HG03460 (cell line): ENCODE data around the gene SLC12A3.
"Not testable (repeated sequence)": the region's sequence is repeated elsewhere in the genome, so short reads cannot be mapped to it uniquely, and the experiment has no call there.

Experiments
- ATAC-seq: cut with Tn5 transposase; IDR thresholded peaks from one replicate; pipeline ENCODE4 v1.9.1; 2021; ENCODE audit not compliant: unreplicated experiment

Gene SLC12A3

DNA sequence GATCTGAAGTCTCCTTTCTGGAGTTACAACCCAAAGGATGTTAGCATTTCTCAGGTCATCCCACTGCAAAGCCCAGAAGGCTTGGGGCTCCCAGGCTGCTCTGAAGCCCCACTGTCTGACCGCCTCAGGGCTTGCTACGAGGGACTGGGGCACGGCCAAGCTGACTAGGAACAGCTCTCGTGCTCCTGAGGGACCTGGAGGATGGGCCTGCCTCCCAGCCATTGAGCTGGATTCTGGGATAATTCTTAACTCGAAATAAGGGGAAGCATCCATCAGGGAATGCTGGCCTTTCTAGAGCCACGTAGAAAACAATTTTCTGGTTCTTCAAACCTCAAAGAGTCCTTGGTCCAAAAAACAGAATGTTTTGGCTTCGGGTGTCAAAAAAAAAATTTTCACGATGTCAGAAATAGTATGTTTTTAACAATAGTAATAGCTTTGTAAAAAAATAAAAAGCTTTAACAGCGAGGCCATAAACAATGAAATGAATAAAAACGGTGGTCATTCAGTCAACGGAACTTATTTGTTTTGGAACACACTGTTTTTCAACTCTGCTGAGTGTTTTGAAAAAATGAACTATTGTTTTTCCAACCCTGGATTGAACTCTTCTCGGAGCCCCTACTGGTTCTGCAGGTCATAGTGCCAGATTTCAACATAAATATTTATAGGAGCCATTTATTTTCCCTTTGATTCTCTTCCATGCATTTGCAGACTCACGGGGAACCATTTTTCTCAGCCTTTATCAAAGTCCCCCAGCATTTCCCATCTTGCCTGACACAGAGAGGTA lies 50.5 kb downstream of the SLC12A3 start:
- ATAC-seq: no peak

DNA sequence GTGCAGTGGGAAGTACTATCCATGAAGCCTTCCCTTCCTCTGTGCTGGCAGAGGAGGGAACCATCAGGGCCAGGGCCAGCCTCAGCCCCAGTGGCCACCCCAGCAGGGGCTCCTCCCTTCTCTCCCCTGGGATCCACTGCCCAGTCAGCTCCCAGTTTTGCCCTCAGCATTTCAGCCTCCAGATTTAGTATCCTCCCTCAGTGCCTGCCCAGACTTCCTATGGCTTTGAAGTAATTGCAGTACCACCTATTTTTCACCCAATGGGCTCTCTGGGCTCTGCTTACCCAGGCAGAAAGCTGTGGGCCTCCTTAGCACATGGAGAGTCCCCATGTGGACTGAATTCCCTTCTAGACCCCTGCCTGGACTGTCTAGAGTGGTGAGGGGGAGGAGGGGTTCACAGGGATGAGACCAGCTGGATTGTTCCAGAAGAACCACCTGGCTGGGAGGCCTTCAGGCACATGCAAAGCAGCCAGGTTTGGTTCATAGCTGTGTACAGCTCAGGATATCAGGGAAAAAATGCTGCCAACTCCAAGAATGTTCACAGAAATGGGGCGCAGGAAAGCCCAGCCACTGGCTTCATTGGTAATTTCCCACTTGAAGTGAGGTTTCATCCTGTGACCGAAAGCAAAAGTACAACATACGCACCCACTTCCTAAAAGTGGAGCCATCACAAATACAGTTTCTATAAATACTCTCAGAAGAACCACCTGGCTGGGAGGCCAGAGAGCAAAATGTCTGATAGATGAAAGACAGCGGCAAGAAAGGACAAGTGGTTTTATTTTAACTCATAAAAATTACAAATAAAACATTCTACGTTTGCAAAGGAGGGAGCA lies 51.8 kb downstream of the SLC12A3 start:
- ATAC-seq: peak; percentile 80

DNA sequence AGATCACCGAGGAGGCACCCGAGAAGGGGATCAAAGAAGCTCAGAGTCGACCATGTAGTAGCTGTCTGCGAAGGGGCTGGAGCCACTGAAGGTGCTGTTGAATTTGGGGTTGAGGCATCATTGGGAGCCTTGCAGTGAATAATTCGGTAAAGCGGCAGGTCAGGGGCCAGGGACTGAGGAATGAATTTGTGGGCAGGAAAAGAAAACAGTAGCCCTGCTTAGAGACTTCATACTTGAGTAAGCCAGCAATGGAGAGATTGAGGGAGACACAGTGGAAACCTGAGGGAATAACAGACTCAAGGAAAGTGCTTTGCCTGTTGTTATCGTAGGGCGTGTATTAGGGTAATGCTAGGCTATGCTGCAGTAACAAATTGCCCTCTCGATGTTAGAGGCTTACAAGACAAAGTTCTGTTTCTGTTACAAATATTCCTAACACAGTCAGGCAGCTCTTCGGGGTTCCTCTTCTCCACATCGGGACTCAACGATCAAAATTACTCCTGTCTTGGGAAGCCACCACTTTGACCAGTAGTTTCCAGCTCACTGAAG lies 53.5 kb downstream of the SLC12A3 start:
- no peak for ATAC-seq

DNA sequence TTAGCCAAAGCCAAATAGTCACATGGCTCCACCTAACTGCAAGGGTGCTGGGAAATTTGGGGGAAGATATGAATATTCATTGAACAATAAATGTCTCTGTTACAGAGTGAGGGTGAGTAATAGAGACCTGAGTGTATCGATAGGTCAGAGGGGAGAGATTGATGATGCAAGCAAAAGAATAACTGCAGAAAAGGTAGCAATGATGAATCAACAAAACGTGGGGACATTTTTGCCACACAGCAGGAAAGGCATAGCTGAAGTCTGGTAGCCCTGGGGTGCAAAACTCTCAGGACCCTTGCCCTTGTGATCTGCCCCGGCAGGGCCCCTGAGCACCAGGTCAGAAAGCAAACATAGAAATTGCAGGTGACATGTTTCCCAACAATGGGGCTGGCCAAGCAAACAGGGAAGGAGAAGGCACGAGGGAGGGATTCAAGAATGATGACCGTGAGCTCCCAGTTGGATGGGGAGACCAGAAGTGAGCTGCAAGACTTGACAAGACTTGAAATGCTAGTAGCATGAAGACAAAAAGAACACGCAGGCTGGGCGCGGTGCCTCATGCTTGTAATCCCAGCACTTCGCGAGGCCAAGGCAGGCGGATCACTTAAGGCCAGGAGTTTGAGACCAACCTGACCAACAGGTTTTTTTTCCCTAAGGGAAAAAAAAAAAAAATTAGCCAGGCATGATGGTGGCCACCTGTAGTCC lies 54.2 kb downstream of the SLC12A3 start:
- ATAC-seq: no peak

DNA sequence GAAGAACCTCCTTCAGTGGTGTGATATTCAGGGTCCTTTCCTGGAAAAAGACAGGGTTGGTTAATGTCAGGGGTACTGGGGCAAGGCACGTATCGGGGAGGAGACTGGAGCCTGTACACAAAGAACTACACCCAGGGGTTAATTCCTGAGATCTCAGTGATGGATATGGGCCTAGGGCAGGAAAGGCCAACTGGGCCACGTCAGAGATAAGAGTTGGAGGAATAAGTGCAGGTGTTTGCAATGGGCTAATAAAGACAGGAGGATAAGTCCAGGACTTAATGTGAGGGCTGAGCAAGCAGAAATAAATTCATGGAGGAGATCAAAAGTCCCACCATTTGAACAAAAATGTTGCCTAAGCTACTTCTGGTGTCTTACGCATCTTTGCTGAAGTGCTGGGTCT lies 56.6 kb downstream of the SLC12A3 start:
- ATAC-seq: no peak

DNA sequence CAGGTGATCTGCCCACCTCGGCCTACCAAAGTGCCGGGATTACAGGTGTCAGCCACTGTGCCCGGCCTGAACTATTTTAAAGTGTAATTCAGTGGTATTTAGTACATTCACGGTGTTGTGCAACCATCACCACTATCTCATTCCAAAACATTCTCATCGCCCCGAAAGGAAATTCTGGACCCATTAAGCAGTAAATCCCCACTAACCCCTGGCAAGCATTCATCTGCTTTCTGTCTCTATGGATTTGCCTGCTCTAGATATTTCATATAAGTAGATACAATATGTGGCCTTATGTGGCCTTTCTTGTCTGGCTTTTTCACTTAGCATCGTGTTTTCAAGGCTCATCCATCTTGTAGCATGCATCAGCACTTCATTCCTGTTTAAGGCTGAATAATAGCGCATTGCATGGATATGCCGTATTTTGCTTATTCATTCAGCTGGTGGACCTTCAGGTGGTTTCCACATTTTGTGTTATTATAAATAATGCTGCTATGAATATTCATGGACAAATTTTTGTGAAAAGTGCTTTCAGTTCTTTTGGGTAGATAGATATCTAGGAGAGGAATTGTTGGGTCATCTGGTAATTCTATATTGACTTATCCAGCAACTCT lies 58.6 kb downstream of the SLC12A3 start:
- ATAC-seq: no peak

DNA sequence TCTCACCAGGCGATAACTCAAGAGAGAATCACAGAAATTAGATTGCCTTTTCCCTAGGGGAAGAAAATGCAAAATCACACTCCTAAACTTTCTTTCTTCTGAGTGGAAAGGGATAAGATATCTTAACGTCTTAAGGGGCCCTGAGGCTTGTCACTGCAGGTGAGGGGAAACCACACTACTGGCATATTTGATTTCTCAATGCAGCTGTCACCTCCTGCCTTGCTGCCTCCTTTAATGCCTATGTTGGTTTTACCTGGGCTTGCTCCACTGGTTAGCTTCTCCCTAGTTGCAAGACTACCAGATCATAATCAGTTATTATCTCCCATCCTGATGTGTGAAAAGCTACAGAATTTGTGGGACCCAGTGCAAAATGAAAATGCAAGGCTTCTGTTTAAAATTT lies 62.5 kb downstream of the SLC12A3 start:
- ATAC-seq: no peak

- no peak for ATAC-seq
Measured at GRCh38 chr16:56929639-56930038, 64.6 kb downstream of the SLC12A3 start.

DNA sequence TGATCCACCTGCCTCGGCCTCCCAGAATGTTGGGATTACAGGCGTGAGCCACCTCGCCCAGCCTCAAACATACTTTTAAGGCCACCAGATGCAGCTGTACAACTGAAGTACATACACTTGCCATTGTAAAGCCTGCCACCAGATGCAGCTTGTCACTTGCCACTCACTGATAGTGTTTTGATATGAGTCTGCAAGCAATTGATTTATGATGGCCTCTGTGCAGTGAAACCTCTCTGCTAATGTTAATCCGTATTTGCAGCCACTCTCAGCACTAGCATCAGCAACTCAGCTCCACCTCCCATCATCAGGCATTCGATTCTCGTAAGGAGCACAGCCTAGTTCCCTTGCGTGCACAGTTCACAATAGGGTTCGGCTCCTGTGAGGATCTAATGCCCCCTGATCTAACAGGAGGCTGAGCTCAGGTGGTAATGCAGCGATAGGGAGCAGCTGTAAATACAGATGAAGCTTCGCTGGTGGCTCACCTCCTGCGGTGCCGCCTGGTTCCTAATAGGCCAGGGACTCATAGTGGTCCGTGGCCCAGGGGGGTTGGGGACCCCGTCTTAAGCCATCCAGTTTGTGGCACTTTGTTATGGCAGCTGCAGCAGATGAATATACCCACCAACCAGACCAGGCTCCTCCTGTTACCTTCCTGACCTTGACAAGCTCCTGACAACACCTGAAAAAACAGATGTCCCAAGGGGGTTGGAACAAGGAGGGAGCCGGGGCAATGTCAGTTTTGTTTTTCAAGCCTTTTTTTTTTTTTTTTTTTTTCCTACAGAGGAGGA lies 65.7 kb downstream of the SLC12A3 start:
- no peak for ATAC-seq

DNA sequence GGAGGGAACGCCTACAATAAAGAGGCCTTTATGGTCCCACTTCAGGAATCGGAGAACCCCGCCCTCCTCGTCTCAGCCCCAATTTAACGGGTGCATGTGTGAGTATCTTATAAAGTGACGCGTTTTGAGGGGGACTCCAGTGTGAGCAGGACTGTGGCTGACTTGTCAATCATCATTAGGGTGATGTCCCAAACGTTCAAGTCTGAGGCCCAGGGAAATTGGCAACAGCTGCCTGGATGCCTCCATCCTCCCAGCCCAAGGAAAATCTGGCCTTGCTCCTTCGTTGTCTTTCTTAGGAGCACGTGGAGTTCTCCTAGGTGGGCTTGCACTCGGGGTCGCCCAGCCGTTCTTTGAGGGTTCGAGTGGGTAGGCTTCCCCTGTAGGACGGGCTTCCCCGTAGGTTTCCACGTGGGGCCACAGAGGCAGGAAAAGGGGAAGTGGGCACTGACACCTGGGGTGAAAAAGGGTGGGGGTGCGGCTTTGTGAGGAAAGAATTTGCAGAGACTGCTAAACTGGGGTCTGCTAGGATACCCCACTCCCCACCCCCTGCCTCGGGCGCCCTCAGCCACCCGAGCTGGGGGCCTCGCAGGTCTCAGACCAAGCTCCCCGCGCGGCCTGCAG lies 66.4 kb downstream of the SLC12A3 start:
- ATAC-seq: peak; percentile 37

DNA sequence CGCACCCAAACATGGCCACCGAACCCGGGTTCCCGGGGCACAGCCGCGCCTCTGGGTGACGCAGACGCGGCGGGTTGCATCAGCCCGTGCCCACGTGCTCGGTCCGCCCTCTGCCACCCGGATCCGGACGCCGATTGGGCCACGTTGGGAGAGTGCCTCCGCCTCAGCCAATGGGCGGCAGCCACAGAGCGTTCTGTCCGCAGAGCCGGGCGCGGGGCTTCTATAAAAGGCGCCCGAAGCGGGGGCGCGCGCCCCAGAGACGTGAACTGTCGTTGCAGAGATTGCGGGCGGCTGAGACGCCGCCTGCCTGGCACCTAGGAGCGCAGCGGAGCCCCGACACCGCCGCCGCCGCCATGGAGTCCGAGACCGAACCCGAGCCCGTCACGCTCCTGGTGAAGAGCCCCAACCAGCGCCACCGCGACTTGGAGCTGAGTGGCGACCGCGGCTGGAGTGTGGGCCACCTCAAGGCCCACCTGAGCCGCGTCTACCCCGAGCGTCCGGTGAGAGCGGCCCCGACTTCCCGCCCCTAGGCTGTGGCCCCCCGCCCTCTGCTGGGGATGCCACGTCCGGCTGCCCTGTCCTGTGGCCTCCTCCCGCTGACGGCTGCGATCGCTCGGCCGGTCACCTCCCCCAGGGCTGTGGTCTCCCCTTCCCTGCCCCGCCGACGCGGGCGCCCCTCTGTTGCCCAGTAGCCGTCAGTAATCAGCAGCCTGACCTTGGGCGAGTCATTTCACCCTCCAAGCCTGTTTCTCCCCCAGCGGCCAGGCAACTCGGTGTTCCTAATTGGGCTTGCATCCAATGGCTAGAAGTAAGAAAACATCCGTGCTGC lies 67.1 kb downstream of the SLC12A3 start, which contains the start of gene HERPUD1:
Gene HERPUD1 (plus strand): TSS at position 251 of the 829 bp plus-strand sequence. CDS start 103 bp downstream, at position 354.
- peak; percentile 81 for ATAC-seq

- no peak for ATAC-seq
Measured at GRCh38 chr16:56932721-56933619, 68.0 kb downstream of the SLC12A3 start.

- no peak for ATAC-seq
Measured at GRCh38 chr16:56933828-56934598, 69.0 kb downstream of the SLC12A3 start.

- ATAC-seq: not testable (repeated sequence)
Measured at GRCh38 chr16:56934599-56935145, 69.7 kb downstream of the SLC12A3 start.

DNA sequence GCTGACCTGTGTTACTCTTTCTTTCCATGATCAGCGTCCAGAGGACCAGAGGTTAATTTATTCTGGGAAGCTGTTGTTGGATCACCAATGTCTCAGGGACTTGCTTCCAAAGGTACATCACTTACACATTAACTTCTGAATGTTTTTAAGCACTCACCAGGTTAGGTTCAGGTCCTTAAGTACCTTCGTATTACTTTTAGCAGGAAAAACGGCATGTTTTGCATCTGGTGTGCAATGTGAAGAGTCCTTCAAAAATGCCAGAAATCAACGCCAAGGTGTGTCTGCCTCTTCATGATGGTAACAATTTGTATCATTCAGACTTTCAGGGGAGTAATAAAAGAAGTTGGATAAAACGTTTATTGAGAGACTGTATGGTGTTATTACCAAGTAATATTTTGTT lies 70.2 kb downstream of the SLC12A3 start:
- no peak for ATAC-seq

DNA sequence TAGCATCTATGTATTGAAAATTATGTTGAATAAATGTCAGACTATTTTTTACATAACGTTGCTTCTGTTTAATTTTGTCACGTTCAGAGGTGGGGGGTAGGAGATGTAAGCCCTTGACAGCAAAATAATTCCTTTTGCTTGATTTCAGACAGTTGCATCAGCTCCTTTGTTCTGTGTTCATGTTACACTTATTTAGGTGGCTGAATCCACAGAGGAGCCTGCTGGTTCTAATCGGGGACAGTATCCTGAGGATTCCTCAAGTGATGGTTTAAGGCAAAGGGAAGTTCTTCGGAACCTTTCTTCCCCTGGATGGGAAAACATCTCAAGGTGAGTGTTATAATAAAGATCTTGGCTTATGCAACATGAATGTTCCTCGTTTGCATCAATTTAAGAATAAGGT lies 71.5 kb downstream of the SLC12A3 start:
- ATAC-seq: no peak

GRCh38 chr16:56936950-56937349 lies 71.9 kb downstream of the SLC12A3 start:
- ATAC-seq: no peak
